H1 (cell line): ENCODE results near the gene SAE1. TPM values are rescaled to one million over a fixed set of nuclear protein-coding genes. Genes with fewer than 3 reads are reported as not detected.

Experiments used
- CBX5 ChIP-seq: fragments of 300-800, 300-1000 bp; sonication (generic); IDR thresholded peaks from 2 replicates; pipeline ENCODE4 v1.7.1; 2016; ENCODE audit warnings: antibody characterized with exemption, low read length, low read depth
- CEBPB ChIP-seq: IDR thresholded peaks from 2 replicates; pipeline ENCODE4 v1.6.1; 2012; ENCODE audit warnings: low read depth, low read length
- CHD1 ChIP-seq: IDR thresholded peaks from 2 replicates; pipeline ENCODE4 v1.6.1; 2012; ENCODE audit warnings: low read depth, low read length, improper control_type of control experiment
- CTBP2 ChIP-seq: IDR thresholded peaks from 2 replicates; pipeline ENCODE4 v1.7.0; 2011; ENCODE audit warnings: borderline replicate concordance, mild to moderate bottlenecking, moderate library complexity, mixed read lengths, low read length; ENCODE audit not compliant: insufficient read depth, insufficient read length
- FOSL1 ChIP-seq: IDR thresholded peaks from 2 replicates; pipeline ENCODE4 v1.6.1; 2011; ENCODE audit warnings: mild to moderate bottlenecking, low read depth, low read length, moderate library complexity; ENCODE audit not compliant: insufficient read depth
- HDAC2 ChIP-seq, 2 experiments: fragments of 300-600 bp in 1 of 2; sonication (generic) in 1 of 2; IDR thresholded peaks; 2 replicates each; pipeline ENCODE4 v1.6.1; 2011 to 2012; ENCODE audit warnings: low read depth in 2 of 2, low read length in 2 of 2, mild to moderate bottlenecking in 2 of 2, moderate library complexity in 2 of 2, borderline replicate concordance in 1 of 2, inconsistent platforms in 1 of 2
- KDM1A ChIP-seq: fragments of 200-600, 300-600 bp; sonication (generic); IDR thresholded peaks from 2 replicates; pipeline ENCODE4 v1.7.1; 2016; ENCODE audit warnings: mild to moderate bottlenecking, low read length, borderline replicate concordance
- KDM5A ChIP-seq: fragments of 200-600 bp; IDR thresholded peaks from 2 replicates; pipeline ENCODE4 v1.7.1; 2012; ENCODE audit warnings: mild to moderate bottlenecking, low read length, inconsistent platforms, mixed read lengths
- MAFK ChIP-seq: IDR thresholded peaks from 2 replicates; pipeline ENCODE4 v1.6.1; 2012; ENCODE audit warnings: low read depth, mild to moderate bottlenecking, improper control_type of control experiment, low read length
- MAX ChIP-seq: IDR thresholded peaks from 2 replicates; pipeline ENCODE4 v1.6.1; 2012; ENCODE audit warnings: inconsistent platforms
- PHF8 ChIP-seq: fragments of 200-600 bp; sonication (generic); conservative IDR thresholded peaks from 2 replicates; pipeline ENCODE4 v1.7.1; 2012; ENCODE audit warnings: low read depth, mild to moderate bottlenecking, inconsistent platforms, low read length, moderate library complexity
- RAD21 ChIP-seq, 2 experiments: IDR thresholded peaks in 1 of 2; conservative IDR thresholded peaks in 1 of 2; 2 replicates each; pipeline ENCODE4 v1.6.1; 2011; ENCODE audit warnings: low read depth in 2 of 2, low read length in 2 of 2, improper control_type of control experiment in 1 of 2, inconsistent platforms in 1 of 2, mild to moderate bottlenecking in 1 of 2, moderate library complexity in 1 of 2
- RFX5 ChIP-seq: IDR thresholded peaks from 2 replicates; pipeline ENCODE4 v1.6.1; 2011; ENCODE audit warnings: low read depth, low read length, improper control_type of control experiment, borderline replicate concordance
- RNF2 ChIP-seq: fragments of 200-900, 300-1000 bp; sonication (generic); IDR thresholded peaks from 2 replicates; pipeline ENCODE4 v1.7.1; 2016; ENCODE audit warnings: borderline replicate concordance, low read depth, mild to moderate bottlenecking, antibody characterized with exemption, low read length; ENCODE audit not compliant: poor library complexity, severe bottlenecking; ENCODE audit errors: missing control alignments
- SIN3A ChIP-seq, 2 experiments: IDR thresholded peaks in 1 of 2; conservative IDR thresholded peaks in 1 of 2; 2 replicates each; pipeline ENCODE4 v1.6.1; 2011 to 2012; ENCODE audit warnings: low read length in 2 of 2, improper control_type of control experiment in 1 of 2, low read depth in 1 of 2, mild to moderate bottlenecking in 1 of 2
- SIRT6 ChIP-seq: IDR thresholded peaks from one replicate; pipeline ENCODE4 v1.7.1; 2012; ENCODE audit warnings: low read length, inconsistent platforms
- SP4 ChIP-seq: IDR thresholded peaks from 2 replicates; pipeline ENCODE4 v1.6.1; 2012; ENCODE audit warnings: low read length, inconsistent platforms
- TAF7 ChIP-seq: optimal IDR thresholded peaks from 2 replicates; pipeline ENCODE3; 2011; ENCODE audit warnings: low read depth, mild to moderate bottlenecking, inconsistent platforms, low read length, moderate library complexity, borderline replicate concordance
- TBP ChIP-seq: IDR thresholded peaks from 2 replicates; pipeline ENCODE4 v1.6.1; 2011; ENCODE audit warnings: low read depth, low read length, improper control_type of control experiment
- TCF12 ChIP-seq: IDR thresholded peaks from 2 replicates; pipeline ENCODE4 v1.6.1; 2011; ENCODE audit warnings: low read depth, mild to moderate bottlenecking, low read length
- USF2 ChIP-seq: IDR thresholded peaks from 2 replicates; pipeline ENCODE4 v1.6.1; 2011; ENCODE audit warnings: low read length, improper control_type of control experiment
- polyA plus RNA-seq, 7 experiments: library from polyadenylated mRNA; depleted of rRNA in 3 of 7; stranded (reverse) in 5 of 7; unstranded in 2 of 7; fragments of >200 nt in 5 of 7; fragments of 200-250 nt in 2 of 7; gene quantifications; 1 replicate in 5 of 7; 2 replicates in 1 of 7; 4 replicates in 1 of 7; pipeline versions ENCODE4 v1.2.1 to v1.2.3, GENCODE V29; 2011 to 2013; ENCODE audit warnings: missing spikeins in 2 of 7, mixed read lengths in 2 of 7
- total RNA-seq: library from RNA; stranded (reverse); fragmentation: NEBNext Ultra II Directional; extraction: Animal tissue kit (Norgen Biotek cat#: 25700); gene quantifications from 2 replicates; pipeline ENCODE4 v1.2.1, GENCODE V29; 2021

The SAE1 gene
- total and polyA plus RNA-seq, 2 of the 8 experiments (the other 6 are each of a cell fraction or from before 2014, with no cell fraction given): 213 to 268 TPM

GRCh38 chr19:47243776-47244547, 113.3 kb downstream of the SAE1 start (continued):
- TF ChIP-seq HDAC2 (IDR thresholded peaks at IDR 0.05; ENCODE audit: borderline replicate concordance in 1 of 2, low read depth in 2 of 2, low read length in 2 of 2) (peak; percentile 53 to 100; a peak in 3 of 4 replicates), SIRT6 (no peak), SIN3A (conservative IDR thresholded peaks at IDR 0.05 in 1 of 2, IDR thresholded peaks at IDR 0.05 in 1 of 2; ENCODE audit: low read depth in 1 of 2, low read length in 2 of 2) (peak in 1 of 2 experiments; percentile 80; a peak in 2 of 4 replicates), RNF2 (no peak), TBP (peak; percentile 52; the same call in 1 of the 2 replicates), PHF8 (no peak; the same call in 1 of the 2 replicates), CBX5 (no peak), CEBPB (peak; percentile 97), TCF12 (no peak), TAF7 (no peak), RAD21 (IDR thresholded peaks at IDR 0.05 in 1 of 2, conservative IDR thresholded peaks at IDR 0.05 in 1 of 2; ENCODE audit: low read depth in 2 of 2, low read length in 2 of 2) (peak; percentile 93 to 94), KDM5A (no peak), SP4 (peak; percentile 45; the same call in 1 of the 2 replicates), FOSL1 (no peak), CHD1 (no peak), USF2 (no peak), KDM1A (peak; percentile 99), CTBP2 (no peak), RFX5 (no peak), MAFK (no peak), MAX (peak; percentile 77)
